A673 (cell line): ENCODE results near the gene EXOC4. TPM values are rescaled to one million over a fixed set of nuclear protein-coding genes. Genes with fewer than 3 reads are reported as not detected.

Experiments
- BruUV-seq: library from RNA; stranded (reverse); fragments of 400-500 nt; replicated peaks from 2 replicates; lab custom pipeline; 2021; lab: Mats Ljungman, UMichigan
- CTCF ChIA-PET: fragments of 300-600 bp; sonication (Branson Sonifier 250); formaldehyde crosslinking; loops from one replicate; lab custom pipeline; 2022; ENCODE audit warnings: antibody characterized with exemption; lab: Charles Lee
- POLR2A ChIA-PET: fragments of 300-600 bp; sonication (Branson Sonifier 250); formaldehyde crosslinking; loops from one replicate; lab custom pipeline; 2022; ENCODE audit warnings: antibody characterized with exemption; ENCODE audit not compliant: low non-redundant PET; lab: Charles Lee
- DNase-seq: peaks from one replicate; pipeline ENCODE4 v3.0.0-alpha.2; 2015; ENCODE audit warnings: low spot score
- H3K27ac ChIP-seq: fragments of 200-600 bp; sonication (generic); 2 replicates; pipeline ENCODE4 v1.5.1; 2016; ENCODE audit warnings: mixed run types, low read depth, mild to moderate bottlenecking, mixed read lengths, antibody characterized with exemption, low read length; ENCODE audit not compliant: poor library complexity, severe bottlenecking
- H3K27me3 ChIP-seq: fragments of 200-600 bp; sonication (generic); replicated peaks from 2 replicates; pipeline ENCODE4 v1.6.1; 2017; ENCODE audit warnings: mixed run types, low read depth, mild to moderate bottlenecking, mixed read lengths, antibody characterized with exemption, low read length; ENCODE audit not compliant: insufficient read depth, poor library complexity
- H3K36me3 ChIP-seq: fragments of 200-600 bp; sonication (generic); 2 replicates; pipeline ENCODE4 v1.6.1; 2016; ENCODE audit warnings: mixed run types, mild to moderate bottlenecking, mixed read lengths, antibody characterized with exemption, low read length; ENCODE audit not compliant: insufficient read depth, poor library complexity, severe bottlenecking
- H3K4me1 ChIP-seq: fragments of 200-600 bp; sonication (generic); 2 replicates; pipeline ENCODE4 v1.6.1; 2017; ENCODE audit warnings: mixed run types, mild to moderate bottlenecking, mixed read lengths, antibody characterized with exemption, low read length; ENCODE audit not compliant: insufficient read depth, poor library complexity, severe bottlenecking
- H3K4me3 ChIP-seq: fragments of 200-600 bp; sonication (generic); 2 replicates; pipeline ENCODE4 v1.5.1; 2016; ENCODE audit warnings: low read depth, mixed run types, mild to moderate bottlenecking, mixed read lengths, low read length; ENCODE audit not compliant: poor library complexity, severe bottlenecking
- H3K9me3 ChIP-seq: fragments of 200-600 bp; sonication (generic); 2 replicates; pipeline ENCODE4 v1.6.1; 2016; ENCODE audit warnings: mixed run types, low read depth, mild to moderate bottlenecking, mixed read lengths, antibody characterized with exemption, low read length; ENCODE audit not compliant: poor library complexity, severe bottlenecking
- EZH2 ChIP-seq: fragments of 200-600 bp; sonication (generic); IDR thresholded peaks from 2 replicates; pipeline ENCODE4 v1.6.1; 2017; ENCODE audit warnings: borderline replicate concordance, low read depth, mild to moderate bottlenecking, mixed read lengths, antibody characterized with exemption, low read length; ENCODE audit not compliant: poor library complexity, severe bottlenecking
- intact Hi-C: fragments of 100-400 bp; cut with micrococcal nuclease; formaldehyde crosslinking; loops from one replicate; pipeline ENCODE4 v1.10.0; 2022; ENCODE audit not compliant: unreplicated experiment
- total RNA-seq: library from RNA; stranded (reverse); gene quantifications from 2 replicates; pipeline ENCODE4 v1.2.3, GENCODE V29; 2021
- TF ChIP-seq, protein P1 (sequence below): fragments of 300-800, 200-600 bp; sonication (generic); conservative IDR thresholded peaks from 2 replicates; pipeline ENCODE4 v1.5.1; 2017; ENCODE audit warnings: low read depth, mild to moderate bottlenecking, antibody characterized with exemption, low read length, moderate library complexity, mixed read lengths

Gene EXOC4
- total RNA-seq, 1 experiment from 2014 or later: 66.1 TPM

GRCh38 chr7:133697585-133697984 lies 444.7 kb downstream of the EXOC4 start:
- H3K27ac ChIP-seq: no peak overlapping the region
- H3K4me3 ChIP-seq: no peak overlapping the region
- TF ChIP-seq, protein P1, sequence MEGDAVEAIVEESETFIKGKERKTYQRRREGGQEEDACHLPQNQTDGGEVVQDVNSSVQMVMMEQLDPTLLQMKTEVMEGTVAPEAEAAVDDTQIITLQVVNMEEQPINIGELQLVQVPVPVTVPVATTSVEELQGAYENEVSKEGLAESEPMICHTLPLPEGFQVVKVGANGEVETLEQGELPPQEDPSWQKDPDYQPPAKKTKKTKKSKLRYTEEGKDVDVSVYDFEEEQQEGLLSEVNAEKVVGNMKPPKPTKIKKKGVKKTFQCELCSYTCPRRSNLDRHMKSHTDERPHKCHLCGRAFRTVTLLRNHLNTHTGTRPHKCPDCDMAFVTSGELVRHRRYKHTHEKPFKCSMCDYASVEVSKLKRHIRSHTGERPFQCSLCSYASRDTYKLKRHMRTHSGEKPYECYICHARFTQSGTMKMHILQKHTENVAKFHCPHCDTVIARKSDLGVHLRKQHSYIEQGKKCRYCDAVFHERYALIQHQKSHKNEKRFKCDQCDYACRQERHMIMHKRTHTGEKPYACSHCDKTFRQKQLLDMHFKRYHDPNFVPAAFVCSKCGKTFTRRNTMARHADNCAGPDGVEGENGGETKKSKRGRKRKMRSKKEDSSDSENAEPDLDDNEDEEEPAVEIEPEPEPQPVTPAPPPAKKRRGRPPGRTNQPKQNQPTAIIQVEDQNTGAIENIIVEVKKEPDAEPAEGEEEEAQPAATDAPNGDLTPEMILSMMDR: no peak
- TF ChIP-seq EZH2: no peak
- DNase-seq: no peak
- ChIA-PET CTCF (no interaction called here), POLR2A (no interaction called here)
- no peaks in the 10 kb centered on the region for H3K9me3 ChIP-seq
- no TSS peak for BruUV-seq
- intact Hi-C loops: no loop called here
- H3K36me3 ChIP-seq: no peaks in the 10 kb centered on the region
- H3K4me1 ChIP-seq: no peaks in the 10 kb centered on the region
- no peaks in the 10 kb centered on the region for H3K27me3 ChIP-seq

DNA sequence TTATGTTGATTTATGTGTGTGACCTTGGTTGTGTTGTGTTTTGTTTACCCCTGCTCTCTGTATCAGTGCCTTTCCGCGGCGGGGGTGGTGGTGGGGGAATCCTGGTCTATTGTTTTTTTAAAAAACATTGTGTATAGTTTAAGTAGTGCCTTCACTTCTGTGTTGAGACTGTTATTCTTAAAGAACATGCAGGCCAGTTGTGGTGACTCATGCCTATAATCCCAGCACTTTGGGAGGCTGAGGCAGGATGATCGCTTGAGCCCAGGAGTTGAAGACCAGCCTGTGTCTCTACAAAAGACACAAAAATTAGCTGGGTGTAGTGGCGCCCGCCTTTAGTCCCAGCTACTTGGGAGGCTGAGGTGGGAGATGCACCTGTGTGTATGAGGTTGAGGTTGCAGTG lies 445.2 kb downstream of the EXOC4 start:
- Histone ChIP-seq H3K27ac (no peak overlapping the region), H3K4me3 (no peak overlapping the region), H3K27me3 (no peaks in the 10 kb centered on the region), H3K9me3 (no peaks in the 10 kb centered on the region), H3K4me1 (no peaks in the 10 kb centered on the region), H3K36me3 (no peaks in the 10 kb centered on the region)
- no TSS peak for BruUV-seq
- intact Hi-C loops: no loop called here
- CTCF ChIA-PET: no interaction called here
- POLR2A ChIA-PET: no interaction called here
- TF ChIP-seq EZH2: no peak
- TF ChIP-seq, protein P1: no peak
- DNase-seq: no peak

- Histone ChIP-seq H3K9me3 (no peaks in the 10 kb centered on the region), H3K27ac (no peak overlapping the region), H3K36me3 (no peaks in the 10 kb centered on the region), H3K4me3 (no peak overlapping the region), H3K27me3 (no peaks in the 10 kb centered on the region), H3K4me1 (no peaks in the 10 kb centered on the region)
- TF ChIP-seq, protein P1: no peak
- TF ChIP-seq EZH2: no peak
- ChIA-PET CTCF (no interaction called here), POLR2A (no interaction called here)
- BruUV-seq: no TSS peak
- no peak for DNase-seq
- intact Hi-C loops: no loop called here
Measured at GRCh38 chr7:133699386-133699785, 446.5 kb downstream of the EXOC4 start.
